Calu3 (cell line): ENCODE results near the gene PTPRF. TPM values are rescaled to one million over a fixed set of nuclear protein-coding genes. Genes with fewer than 3 reads are reported as not detected.

ENCODE experiments used
- BruUV-seq: library from RNA; stranded (reverse); fragments of 400-500 nt; replicated peaks from 2 replicates; lab custom pipeline; 2021; lab: Mats Ljungman, UMichigan
- CTCF ChIA-PET: fragments of 300-600 bp; sonication (Branson Sonifier 250); formaldehyde crosslinking; loops from one replicate; lab custom pipeline; 2022; ENCODE audit warnings: antibody characterized with exemption; lab: Charles Lee
- DNase-seq: peaks from one replicate; pipeline ENCODE4 v3.0.0; 2022
- H3K27ac Mint-ChIP-seq: one replicate; pipeline ENCODE4 v1.8.0; 2022; ENCODE audit warnings: mixed read lengths; ENCODE audit not compliant: unreplicated experiment
- H3K27me3 Mint-ChIP-seq: one replicate; pipeline ENCODE4 v1.8.0; 2022; ENCODE audit warnings: mixed read lengths; ENCODE audit not compliant: unreplicated experiment
- H3K36me3 Mint-ChIP-seq: one replicate; pipeline ENCODE4 v1.8.0; 2022; ENCODE audit warnings: mild to moderate bottlenecking, moderate library complexity, mixed read lengths; ENCODE audit not compliant: insufficient read depth, unreplicated experiment
- H3K4me1 Mint-ChIP-seq: one replicate; pipeline ENCODE4 v1.8.0; 2022; ENCODE audit warnings: mild to moderate bottlenecking, low read depth, mixed read lengths; ENCODE audit not compliant: unreplicated experiment
- H3K4me3 Mint-ChIP-seq: one replicate; pipeline ENCODE4 v1.8.0; 2022; ENCODE audit warnings: mild to moderate bottlenecking, low read depth, moderate library complexity, mixed read lengths; ENCODE audit not compliant: unreplicated experiment
- H3K9me3 Mint-ChIP-seq: one replicate; pipeline ENCODE4 v1.8.0; 2022; ENCODE audit warnings: low read depth, mixed read lengths; ENCODE audit not compliant: unreplicated experiment
- CTCF ChIP-seq: fragments of 200-600 bp; IDR thresholded peaks from one replicate; pipeline ENCODE4 v1.8.0; 2022; ENCODE audit warnings: antibody characterized with exemption; ENCODE audit not compliant: unreplicated experiment
- intact Hi-C: fragments of 100-400 bp; cut with micrococcal nuclease; formaldehyde crosslinking; loops from one replicate; pipeline ENCODE4 v1.10.0; 2022; ENCODE audit not compliant: unreplicated experiment
- total RNA-seq: library from RNA; stranded (reverse); gene quantifications from 2 replicates; pipeline ENCODE4 v1.2.3, GENCODE V29; 2022

Gene PTPRF
- total RNA-seq, 1 experiment from 2014 or later: 318 TPM

GRCh38 chr1:43586136-43586731 lies 55.6 kb downstream of the PTPRF start:
- no peak for DNase-seq
- Mint-ChIP-seq H3K9me3 (no peaks in the 10 kb centered on the region), H3K27ac (no peak overlapping the region), H3K4me1 (peaks cover 30% of the 10 kb centered on the region), H3K27me3 (no peaks in the 10 kb centered on the region), H3K4me3 (no peak overlapping the region), H3K36me3 (peaks cover 40% of the 10 kb centered on the region)
- BruUV-seq: no TSS peak
- no peak for TF ChIP-seq CTCF
- CTCF ChIA-PET: no interaction called here
- intact Hi-C loops: no loop called here

- no peak for TF ChIP-seq CTCF
- Mint-ChIP-seq H3K9me3 (no peaks in the 10 kb centered on the region), H3K4me3 (no peak overlapping the region), H3K27ac (peak overlapping the region; percentile 52), H3K27me3 (no peaks in the 10 kb centered on the region), H3K36me3 (peaks cover 43% of the 10 kb centered on the region), H3K4me1 (peaks cover 23% of the 10 kb centered on the region)
- no TSS peak for BruUV-seq
- no peak for DNase-seq
- intact Hi-C loops: no loop called here
- CTCF ChIA-PET: no interaction called here
Observed at GRCh38 chr1:43587001-43587400, 56.3 kb downstream of the PTPRF start.

- Mint-ChIP-seq H3K27me3 (no peaks in the 10 kb centered on the region), H3K4me3 (no peak overlapping the region), H3K9me3 (no peaks in the 10 kb centered on the region), H3K4me1 (peaks cover 17% of the 10 kb centered on the region), H3K36me3 (peaks cover 37% of the 10 kb centered on the region), H3K27ac (no peak overlapping the region)
- intact Hi-C loops: no loop called here
- CTCF ChIA-PET: no interaction called here
- DNase-seq: no peak
- no TSS peak for BruUV-seq
- no peak for TF ChIP-seq CTCF
Observed at GRCh38 chr1:43587594-43587993, 56.9 kb downstream of the PTPRF start.

GRCh38 chr1:43588592-43588991 lies 57.9 kb downstream of the PTPRF start:
- H3K36me3 Mint-ChIP-seq: peaks cover 32% of the 10 kb centered on the region
- H3K27me3 Mint-ChIP-seq: no peaks in the 10 kb centered on the region
- H3K9me3 Mint-ChIP-seq: no peaks in the 10 kb centered on the region
- H3K27ac Mint-ChIP-seq: no peak overlapping the region
- no peak for DNase-seq
- no peak overlapping the region for H3K4me3 Mint-ChIP-seq
- TF ChIP-seq CTCF: no peak
- intact Hi-C loops: no loop called here
- no TSS peak for BruUV-seq
- peaks cover 10% of the 10 kb centered on the region for H3K4me1 Mint-ChIP-seq
- CTCF ChIA-PET: no interaction called here
